Hematopoietic multipotent progenitor cell treated with erythropoietin and hydrocortisone succinate and interleukin-3 and kit ligand, for 4 days (in vitro differentiated cells): ENCODE measurements around the gene OR51B5.
A peak's percentile ranks its signal among the peaks of the same experiment; 100 is the strongest.
"Not testable (repeated sequence)": the region's sequence is repeated elsewhere in the genome, so short reads cannot be mapped to it uniquely, and the experiment has no call there.

Experiments used
- DNase-seq: peaks from one replicate; pipeline ENCODE4 v3.0.0-alpha.2; 2015

Gene OR51B5, protein sequence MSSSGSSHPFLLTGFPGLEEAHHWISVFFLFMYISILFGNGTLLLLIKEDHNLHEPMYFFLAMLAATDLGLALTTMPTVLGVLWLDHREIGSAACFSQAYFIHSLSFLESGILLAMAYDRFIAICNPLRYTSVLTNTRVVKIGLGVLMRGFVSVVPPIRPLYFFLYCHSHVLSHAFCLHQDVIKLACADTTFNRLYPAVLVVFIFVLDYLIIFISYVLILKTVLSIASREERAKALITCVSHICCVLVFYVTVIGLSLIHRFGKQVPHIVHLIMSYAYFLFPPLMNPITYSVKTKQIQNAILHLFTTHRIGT

DNA sequence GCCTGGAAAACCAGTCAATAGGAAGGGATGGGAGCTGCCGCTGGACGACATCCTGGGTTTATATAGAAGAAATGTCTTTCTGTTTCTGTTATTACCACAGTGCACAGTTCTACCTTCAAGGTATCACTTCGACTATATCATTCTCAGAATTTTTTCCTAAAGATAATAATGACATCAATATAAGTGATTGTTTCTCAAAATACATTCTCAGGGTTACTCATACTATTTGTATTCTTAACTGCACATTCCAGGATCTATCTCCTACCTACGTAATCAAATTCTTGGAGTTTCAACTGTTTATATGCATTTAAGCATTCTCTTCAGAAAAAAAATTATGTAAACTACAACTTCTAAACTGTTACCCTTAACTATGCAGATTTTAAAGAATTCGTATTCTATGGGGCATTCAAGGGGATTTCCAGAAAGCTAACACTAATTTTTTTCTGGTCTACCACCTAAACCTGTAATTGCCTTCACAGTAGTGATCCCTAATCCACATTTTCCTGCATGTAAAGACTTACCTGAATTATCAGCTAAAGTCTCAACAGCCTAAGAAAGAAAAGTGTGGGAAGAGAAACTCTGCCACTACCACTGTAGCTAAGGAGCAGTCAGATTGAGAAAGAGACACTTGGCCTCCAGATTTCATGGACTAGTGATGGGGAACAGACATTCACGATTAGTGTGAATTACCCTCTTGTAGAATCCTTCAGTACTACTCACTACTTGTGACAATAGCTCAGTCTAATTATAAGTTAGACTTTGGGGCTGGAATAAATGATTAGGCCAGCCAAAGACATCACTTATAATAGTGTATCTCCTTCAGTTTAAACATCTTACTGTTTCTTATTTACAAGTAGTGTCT lies at the start of gene OR51B5:
Gene OR51B5 (minus strand): TSS at position 51 of the 862 bp plus-strand sequence. CDS start 0 bp downstream, at position 51.
- no peak for DNase-seq

DNA sequence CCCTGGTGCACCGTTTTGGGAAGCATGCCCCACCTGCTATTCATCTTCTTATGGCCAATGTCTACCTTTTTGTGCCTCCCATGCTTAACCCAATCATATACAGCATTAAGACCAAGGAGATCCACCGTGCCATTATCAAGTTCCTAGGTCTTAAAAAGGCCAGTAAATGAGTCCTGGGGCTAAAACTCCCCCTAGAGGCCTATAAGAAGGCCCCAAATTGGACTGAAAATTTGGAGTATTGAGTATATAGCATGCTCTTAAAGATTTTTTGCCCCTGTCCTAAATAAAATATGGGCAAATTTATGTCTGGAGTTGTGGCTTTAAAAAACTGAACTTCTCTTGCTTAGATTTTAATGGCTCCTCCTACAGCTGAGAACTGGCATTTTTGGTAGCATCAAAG lies 46.9 kb upstream of the OR51B5 start:
- peak; percentile 30 for DNase-seq

DNA sequence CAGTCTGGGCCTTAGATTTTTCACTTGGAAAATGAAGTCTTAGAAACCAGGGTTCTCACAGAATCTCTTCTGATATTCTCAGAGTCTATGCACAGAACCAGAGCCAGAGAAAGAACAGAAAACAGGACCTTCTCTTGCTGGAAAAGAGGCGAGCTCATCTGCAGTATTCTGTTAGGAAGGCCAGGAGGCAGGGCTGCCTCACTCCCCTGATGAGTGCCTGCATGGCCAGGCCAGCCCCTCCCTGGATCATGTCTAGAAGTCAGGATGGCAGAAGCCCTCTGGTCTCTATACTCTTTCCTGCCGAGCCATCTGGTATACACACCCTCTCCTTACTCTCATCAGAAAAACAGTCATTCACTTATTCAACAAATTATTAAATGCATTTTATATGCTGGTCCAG lies 41.0 kb upstream of the OR51B5 start:
- no peak for DNase-seq

DNA sequence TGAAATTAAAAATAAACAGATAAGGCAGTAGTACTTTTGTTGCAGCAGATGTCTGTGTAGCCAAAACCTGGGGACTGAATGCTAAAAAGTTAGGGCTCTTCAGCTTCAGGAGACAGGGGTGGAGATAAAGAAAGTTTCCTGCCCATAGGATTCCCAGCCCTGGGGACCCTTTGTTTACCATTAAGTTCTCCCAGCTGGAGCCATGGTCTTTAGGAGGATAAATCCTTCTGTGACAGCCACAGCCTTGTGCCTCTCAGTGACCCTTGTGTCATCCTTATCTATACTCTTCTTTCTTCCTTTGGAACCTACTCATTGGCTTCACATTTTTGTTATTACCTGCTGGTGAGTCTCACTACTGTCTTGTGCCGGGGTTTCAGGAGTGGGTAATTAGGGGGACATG lies 40.3 kb upstream of the OR51B5 start, which contains the start of gene OR51M1:
Gene OR51M1 (plus strand): TSS at position 237 of the 400 bp plus-strand sequence. CDS start 5,587 bp downstream, outside the sequence.
- no peak for DNase-seq

DNA sequence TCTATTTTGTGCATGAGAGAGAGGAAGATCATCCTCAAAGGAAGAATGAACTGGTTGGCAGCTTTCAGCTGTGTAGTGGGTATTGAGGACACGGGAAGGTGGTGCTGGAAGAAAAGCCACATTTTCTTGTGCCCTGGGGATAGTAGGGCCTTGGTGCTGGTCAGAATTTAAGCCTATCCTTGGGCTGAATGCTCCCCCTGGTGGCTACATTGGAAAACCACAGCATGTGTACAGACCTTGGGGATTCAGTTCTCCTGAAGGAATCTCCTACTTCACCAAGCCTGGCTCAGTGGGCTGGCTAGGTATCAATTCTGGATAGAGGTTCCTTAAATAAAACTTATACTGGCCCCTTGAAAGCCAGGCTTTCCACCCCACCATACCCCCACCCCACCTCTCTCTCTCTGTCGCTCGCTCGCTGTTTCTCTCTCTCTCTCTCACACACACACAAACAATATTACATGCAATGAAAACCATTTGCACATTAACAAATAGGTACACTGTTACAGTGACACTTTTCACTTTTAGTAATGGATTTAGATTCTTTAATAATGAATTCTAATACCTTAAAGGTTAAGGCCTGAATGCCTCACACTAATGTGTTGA lies 37.5 kb upstream of the OR51B5 start:
- peak; percentile 86 for DNase-seq

DNA sequence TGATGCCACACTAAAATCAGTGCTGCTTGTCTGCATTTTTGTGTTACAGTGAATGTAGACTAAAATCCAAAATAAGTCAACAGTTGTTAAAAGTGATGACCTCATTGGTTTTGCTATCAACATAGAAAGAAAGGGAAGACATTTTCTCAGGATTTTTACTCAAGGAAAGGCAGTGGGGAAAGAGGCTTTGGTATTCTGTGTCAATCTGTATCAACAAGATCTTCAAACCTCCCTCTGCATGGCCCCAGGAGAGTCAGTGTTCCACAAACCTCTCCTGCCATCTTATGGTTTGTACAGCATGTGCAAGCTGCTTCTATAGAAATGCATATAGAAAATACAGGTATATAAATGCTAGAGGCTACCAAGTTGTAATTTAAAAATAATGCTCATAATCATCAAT lies 26.5 kb upstream of the OR51B5 start:
- peak; percentile 84 for DNase-seq

DNA sequence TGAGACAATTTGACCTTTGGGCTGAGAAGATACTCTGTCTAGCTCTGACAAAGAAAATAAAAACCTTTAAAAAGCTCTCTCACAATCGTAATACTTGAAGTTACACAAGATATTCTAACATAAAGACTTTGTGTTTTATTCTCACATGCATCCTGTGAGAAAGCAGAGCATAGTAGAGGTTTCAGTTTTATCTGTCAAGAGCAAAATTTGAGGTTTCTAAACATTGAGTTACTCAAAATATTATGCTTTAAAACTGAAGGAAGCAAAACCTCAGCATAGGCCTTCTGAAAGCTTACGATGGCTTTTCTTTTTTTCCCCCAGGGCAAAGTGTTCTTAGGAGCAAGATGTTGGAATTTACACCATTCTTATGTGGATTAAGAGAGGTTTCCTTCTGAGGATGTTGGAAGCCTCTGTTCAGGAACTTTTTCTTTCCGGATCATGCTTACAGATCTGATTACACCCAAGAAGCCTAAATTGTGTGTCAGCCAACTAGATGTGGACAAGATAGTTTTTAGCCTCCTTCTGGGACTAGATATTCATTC lies 25.2 kb upstream of the OR51B5 start:
- DNase-seq: no peak

DNA sequence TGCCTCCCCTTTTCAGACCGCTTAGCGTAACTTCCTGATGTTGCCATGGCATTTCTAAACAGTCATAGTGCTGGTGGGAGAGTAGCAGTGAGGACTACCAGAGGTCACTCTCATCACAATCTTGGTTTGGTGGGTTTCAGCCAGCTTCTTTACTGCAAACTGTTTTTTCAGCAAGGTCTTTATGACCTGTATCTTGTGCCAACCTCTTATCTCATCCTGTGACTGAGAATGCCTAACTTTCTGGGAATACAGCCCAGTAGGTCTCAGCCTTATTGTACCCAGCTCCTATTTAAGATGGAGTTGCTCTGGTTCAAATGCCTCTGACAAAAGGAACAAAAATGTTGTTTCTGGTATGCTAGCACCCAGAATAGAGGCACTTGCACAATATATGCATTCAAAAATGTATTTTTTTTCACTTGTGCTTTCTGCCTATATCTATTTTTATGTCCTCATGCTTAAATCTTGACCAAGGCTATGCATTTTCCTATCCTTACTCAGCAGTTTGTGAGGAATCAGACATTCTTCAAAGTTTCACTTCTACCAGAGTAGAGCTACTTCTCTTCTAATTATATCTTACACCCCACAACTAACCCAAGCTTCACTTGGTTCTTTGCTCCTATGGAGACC lies 24.2 kb upstream of the OR51B5 start:
- DNase-seq: no peak

DNA sequence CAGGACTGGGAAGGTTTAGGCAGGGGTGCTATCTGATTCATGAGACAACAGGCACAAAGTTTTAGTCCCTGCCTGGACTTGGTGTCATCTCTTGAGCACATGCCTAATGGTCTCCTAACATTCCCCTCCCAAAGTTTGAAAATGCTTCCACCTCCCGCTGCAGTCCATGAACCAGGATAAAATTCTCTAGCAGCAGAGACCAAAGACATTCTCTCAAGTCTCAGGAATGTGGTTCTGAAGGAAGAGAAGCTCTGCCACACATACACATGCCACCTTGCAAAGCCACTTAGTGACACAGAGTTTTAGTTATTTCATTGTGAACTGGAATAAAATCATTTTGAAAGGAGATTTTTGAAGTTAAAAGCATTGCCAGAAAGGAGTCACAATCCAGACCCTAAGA lies 23.5 kb upstream of the OR51B5 start:
- no peak for DNase-seq

DNA sequence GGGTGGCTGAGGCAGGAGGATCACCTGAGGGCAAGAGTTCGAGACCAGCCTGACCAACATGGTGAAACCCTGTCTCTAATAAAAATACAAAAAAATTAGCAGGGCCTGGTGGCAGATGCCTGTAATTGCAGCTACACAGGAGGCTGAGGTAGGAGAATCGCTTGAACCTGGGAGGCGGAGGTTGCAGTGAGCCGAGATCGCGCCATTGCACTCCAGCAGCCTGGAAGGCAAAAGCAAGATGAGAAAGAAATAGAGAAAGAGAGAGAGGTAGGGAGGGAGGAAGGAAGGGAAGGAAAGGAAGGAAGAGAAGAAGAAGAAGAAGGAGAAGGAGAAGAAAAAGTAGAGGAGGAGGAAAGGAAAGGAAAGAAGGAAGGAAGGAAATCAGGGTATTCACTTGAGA lies 23.0 kb upstream of the OR51B5 start:
- DNase-seq: not testable (repeated sequence)

DNA sequence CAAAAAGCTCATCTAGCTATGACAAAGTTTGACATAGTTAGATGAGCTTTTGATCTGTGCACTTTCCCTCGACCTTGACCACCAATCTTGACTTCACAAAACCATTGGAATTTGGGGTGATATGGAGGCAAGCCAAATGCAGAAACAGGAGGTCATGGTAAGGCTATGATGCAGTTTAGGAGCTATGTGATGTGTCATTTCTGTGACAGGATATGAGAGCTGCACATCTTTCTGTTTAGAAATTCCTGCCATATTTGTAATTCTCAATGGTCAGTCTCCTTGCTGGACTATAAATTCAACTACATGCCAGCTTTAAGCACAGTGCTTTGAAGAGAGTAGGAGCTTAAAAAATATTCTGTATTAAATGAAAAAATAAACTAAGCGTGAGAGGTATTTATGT lies 20.9 kb upstream of the OR51B5 start:
- DNase-seq: no peak

DNA sequence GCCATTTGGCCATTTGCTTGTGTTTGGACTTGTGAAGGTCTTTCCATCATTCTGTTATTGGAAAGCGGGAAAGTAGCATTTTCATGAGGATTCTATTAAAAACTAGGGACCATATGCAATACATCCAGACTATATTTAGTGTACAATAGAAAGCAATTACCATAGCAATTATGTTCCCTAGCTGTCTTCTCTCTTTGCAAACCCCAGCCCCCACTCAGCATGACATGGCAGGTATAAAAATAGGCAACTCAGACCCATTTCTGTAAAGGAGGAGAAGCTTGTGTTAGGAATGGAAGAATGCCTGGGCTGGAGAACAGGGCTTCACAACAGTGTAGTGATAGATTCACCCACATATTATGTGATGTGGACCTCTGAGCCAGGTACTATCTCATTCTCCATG lies 20.4 kb upstream of the OR51B5 start:
- no peak for DNase-seq

DNA sequence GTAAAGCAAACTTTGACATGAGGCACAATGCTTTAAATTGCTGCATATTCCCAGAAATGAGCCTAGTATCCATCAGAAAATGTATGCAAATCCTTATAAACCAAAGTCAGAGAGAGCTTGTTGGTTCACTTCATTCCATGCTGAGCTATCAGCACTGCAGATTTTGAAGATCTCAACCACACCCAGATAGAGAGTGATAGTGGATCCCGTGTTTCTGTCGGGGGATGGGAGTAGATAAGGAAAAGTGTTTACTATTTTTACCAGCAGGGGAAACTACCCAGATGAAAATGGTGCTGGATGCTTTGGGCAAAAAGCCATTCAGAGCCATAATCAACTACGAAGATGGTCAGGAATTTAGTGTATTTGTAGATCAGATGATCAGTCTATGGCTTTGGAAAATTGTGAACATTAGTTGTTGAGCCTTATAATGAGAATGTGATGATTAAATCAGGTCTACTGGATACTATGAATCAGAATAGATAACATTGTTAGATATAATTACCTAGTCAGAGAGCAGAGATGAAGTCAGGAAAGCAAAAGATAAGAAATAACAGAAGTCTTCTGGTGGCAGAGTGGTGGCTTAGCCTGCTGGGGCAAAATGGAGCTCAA lies 18.8 kb upstream of the OR51B5 start:
- DNase-seq: no peak

DNA sequence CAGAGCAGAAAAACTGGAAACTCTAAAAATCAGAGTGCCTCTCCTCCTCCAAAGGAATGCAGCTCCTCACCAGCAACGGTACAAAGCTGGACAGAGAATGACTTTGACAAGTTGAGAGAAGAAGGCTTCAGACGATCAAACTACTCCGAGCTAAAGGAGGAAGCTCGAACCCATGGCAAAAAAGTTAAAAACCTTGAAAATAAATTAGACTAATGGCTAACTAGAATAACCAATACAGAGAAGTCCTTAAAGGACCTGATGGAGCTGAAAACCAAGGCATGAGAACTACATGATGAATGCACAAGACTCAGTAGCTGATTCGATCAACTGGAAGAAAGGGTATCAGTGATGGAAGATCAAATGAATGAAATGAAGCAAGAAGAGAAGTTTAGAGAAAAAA lies 12.7 kb upstream of the OR51B5 start:
- DNase-seq: not testable (repeated sequence)

DNA sequence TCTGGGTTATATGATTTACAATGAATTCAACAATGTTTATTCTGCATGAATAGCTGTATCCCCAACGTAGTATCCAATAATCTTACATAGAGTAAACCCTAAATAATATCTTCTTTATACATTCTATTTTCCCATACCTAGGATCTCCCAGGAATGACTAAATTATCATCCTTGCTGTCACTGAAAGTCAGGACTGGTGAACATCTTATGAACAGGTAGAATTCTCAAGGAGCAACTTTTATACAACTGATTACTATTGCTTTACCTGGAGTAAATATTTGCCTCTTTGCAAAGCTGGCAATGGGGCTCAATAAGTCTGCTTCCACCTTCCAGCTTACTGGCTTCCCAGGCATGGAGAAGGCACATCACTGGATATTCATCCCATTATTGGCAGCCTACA lies 7.9 kb upstream of the OR51B5 start, which contains the start of gene OR51B6:
Gene OR51B6 (plus strand): TSS at position 301 of the 400 bp plus-strand sequence. CDS start 0 bp downstream, at position 301.
- no peak for DNase-seq

DNA sequence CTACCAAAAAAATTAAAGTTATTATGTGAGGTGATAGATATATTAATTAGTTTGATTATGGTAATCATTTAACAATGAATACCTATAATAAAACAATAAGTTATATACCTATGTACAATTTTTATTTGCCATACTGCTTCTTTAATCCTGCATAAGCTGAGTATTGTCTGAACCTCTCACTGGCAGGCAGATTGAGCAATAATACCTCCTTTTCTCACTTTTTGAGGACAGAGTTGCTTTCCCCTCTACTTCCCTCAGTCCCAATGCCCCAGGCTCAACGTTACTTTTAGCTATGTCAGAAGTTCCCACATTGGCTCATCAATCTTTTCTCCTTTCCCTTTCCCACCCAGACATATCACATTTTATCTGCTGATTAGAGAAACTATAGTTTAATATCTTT lies 6.2 kb upstream of the OR51B5 start:
- no peak for DNase-seq

DNA sequence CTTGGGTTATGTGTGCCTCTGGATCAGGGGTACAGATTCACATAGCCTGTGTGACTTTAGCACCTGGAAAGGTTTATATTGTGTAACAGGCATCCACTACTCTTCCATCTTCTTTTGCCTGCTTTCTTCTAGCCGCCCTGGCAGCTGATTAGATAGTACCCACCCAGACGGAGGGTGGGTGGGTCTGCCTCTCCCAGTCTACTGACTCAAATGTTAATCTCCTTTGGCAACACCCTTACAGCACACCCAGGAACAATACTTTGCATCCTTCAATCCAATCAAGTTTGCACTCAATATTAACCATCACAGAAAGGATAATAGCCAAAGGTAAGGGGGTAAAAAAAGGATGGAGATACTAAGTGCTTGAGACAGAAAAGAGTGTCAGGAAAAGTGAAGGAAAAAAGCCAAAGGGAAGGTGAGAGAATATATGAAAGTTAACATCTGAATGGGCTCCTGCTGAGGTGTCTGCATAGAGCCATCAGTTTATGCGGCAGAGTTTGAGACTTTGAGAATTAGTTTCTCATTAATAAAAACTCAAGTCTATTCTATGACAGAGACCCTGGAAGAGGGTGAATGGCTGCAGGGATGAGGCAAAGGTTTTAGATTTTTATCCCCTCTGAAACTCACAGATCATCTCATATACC lies 5.3 kb upstream of the OR51B5 start:
- peak; percentile 39 for DNase-seq

DNA sequence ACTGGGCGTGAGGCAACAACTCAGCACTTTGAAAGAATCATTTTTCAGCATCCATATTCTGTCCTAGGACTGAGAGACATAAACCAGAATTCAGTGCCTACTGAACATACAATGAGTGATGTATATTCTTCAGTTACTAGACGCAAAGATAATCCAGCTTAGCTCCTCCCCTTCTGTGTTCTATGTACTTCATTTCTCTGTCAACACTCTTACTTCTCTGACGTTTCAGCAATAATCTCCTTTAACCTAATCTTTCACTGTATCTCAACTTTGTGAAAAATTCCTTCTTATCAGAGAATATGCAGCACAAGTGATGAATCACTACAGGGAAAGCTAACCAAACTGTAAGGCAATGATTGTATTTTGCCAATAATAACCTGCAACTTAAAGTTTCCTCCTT lies 2.5 kb upstream of the OR51B5 start:
- no peak for DNase-seq

DNA sequence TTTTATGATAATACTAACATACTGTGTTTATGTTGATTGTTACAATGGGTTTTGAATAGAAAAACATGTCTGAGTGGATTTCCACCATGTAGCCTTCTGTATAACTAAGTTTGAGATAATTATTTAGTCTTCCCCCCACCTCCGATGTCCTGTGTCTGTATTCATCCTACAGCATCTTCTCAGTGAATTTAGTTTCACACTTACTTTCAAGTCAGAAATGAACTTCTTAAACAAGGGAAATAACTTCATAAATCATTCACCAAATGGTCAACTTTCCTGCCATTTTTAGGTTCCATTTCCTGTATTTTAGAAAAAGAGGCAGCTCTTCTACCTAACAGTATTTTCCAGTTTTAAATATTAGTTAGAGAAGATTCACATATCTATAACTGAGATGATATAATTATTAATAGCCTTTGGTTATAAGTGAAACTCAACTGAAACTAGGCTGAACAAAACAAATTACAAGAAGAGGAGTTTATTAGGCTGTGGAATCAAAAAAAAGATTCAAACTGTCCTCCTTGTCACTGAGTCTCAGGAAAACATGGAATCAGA lies 3.5 kb downstream of the OR51B5 start:
- DNase-seq: no peak

DNA sequence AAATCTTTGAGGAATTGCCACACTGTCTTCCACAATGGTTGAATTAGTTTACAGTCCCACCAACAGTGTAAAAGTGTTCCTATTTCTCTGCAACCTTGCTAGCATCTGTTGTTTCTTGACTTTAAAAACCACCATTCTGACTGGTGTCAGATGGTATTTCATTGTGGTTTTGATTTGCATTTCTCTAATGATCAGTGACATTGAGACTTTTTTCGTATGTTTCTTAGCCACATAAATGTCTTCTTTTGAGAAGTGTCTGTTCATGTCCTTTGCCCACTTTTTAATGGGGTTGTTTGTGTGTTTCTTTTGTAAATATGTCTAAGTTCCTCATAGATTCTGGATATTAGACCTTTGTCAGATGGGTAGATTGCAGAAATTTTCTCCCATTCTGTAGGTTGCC lies 6.1 kb downstream of the OR51B5 start:
- DNase-seq: not testable (repeated sequence)

DNA sequence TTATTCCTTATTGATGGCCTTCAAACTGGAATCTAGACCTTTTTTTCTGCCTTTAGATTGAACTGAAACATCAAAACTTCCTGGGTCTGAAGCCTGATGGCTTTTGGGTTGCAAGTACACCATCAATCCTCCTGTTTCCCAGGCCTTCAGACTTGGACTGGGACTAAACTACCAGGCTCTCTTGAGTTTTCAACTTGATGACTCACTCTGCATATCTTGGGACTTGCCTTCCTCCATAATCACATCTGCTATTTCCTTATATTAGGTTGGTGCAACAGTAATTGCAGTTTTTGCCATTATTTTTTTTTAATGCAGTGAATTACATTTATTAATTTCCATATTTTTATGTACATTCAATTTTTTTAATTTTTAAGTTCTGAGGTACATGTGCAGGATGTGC lies 7.0 kb downstream of the OR51B5 start:
- no peak for DNase-seq
